ENCODE measurements around the gene IL15RA.
A peak's percentile ranks its signal among the peaks of the same experiment; 100 is the strongest.
"Not testable (repeated sequence)": the region's sequence is repeated elsewhere in the genome, so short reads cannot be mapped to it uniquely, and the experiment has no call there.

The IL15RA gene

DNA sequence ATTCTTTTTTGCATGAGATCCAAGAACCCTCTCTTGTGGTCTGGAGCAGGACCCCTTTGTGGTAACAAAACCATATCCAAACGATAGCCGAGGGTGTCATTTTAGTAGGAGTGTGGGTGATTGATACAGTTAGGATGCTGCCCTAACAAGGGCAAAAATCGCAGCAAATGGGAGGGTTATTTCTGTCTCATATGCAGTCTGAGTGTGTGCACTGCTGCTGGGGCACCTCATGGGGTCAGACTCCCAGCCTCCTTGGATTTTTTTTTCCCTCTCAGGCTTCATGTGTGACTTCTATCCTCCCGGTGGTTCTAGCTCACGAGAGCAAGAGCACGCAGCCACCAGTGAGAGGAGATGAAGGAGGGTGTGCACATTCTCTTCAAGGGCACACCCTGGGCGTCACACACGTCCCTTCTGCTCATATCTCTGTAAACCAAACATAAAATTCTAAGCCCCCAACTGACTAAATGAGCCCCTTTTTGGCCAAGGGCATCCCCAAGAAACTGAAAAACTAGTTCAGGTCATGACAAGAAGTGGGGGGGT, 28.6 kb upstream of the IL15RA start:
- no peak for DNase-seq (ENCODE audit: low read depth)

DNA sequence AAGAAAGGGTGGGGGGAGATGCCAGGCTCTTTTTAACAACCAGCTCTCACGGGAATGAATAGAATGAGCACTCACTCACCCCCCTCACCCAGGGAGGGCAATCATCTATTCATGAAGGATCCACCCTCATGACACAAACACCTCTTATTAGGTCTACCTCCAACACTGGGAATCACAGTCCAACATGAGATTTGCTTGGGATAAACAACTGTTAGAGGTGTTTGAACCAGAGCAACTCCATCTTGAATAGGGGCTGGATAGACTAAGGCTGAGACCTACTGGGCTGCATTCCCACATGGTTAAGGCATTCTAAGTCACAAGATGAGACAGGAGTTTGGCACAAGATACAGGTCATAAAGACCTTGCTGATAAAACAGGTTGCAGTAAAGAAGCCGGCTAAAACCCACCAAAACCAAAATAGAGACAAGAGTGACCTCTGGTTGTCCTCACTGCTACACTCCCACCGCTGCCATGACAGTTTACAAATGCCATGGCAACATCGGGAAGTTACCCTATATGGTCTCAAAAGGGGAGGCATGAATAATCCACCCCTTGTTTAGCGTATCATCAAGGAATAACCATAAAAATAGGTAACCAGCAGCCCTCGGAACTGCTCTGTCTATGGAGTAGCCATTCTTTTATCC, 27.9 kb upstream of the IL15RA start:
- DNase-seq (ENCODE audit: low read depth): not testable (repeated sequence)

DNA sequence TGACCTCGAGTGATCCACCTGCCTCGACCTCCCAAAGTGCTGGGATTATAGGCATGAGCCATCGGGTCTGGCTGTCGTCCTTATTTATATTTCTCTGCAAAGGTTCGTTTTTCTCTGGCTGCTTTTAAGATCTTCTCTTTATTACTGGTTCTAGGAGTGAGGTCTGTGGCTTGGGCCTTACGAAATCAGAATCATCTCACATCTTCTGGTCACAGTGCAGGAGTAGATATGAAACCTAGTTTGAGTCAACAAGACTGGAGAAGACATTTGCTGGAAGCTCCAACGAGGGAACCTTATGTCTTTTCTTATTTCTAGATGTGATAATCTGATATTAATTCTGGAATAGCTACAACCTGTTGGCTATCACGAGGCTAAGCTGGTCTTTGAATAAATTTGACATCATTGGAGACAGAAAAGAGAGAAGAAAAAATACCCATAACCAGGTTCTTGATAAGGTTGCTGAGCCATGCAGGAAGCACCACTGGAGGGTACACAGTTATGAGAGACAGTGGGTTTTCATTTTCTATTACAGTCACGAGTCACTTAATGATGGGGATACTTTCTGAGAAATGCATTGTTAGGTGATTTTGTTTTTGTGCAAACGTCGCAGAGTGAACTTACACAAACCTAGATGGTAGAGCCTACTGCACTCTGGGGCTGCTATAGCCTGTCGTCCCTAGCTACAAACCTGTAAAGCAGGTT, 25.6 kb upstream of the IL15RA start:
- no peak for DNase-seq (ENCODE audit: low read depth)

DNA sequence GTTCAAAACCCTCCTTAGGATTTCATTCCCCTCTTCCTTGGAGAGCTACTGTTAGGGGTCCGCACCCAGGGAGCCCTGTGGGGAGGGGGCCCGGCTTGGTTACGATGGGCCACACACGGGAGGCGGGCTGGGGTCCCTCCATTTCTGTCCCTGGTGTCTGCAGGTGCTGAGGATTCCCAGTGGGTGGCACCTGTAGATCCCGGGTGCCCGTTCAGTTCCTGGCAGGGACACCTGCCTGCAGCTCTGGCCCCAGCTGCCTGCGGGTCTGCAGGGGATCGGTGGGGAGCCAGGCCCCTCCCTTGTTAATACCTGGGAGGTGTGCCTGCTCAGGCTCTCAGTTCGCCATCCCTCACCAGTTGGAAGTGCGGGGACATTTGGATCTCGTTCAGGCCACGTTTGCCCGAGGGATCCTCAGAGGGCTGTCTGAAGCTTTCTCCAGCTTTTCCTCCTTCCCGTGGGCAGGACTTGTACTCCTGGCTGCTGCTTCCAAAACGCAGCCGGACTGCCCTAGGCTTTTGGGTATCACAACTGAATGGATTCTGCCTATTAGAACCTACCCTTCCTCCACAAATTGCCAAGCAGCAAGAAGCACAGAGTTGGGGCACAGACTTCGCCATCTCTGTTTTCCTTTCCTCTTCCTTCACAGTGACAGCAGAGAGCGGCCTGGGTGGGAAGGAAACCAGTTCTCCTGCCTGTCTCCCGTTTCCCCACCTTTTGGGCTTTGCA, 22.3 kb upstream of the IL15RA start:
- DNase-seq (ENCODE audit: low read depth): no peak

DNA sequence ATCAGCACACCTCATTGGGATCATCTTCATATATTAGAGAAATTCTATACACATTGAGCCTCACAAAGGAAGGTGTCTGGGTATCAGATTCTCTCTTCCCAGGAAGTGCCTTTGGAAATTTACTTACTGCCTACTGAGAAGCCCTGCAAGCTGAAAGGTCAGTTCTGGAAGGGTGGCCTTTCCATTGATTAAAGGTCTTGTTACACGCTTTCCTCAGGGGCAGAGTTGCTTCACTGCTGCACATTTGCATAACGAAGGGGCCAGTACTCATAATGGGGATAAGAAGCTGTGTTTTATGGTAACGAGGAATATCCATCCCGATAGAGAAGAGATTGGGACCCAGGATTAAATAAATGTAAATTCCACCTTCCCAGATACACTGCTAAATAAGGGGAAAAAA, 19.4 kb upstream of the IL15RA start:
- DNase-seq (ENCODE audit: low read depth): no peak

DNA sequence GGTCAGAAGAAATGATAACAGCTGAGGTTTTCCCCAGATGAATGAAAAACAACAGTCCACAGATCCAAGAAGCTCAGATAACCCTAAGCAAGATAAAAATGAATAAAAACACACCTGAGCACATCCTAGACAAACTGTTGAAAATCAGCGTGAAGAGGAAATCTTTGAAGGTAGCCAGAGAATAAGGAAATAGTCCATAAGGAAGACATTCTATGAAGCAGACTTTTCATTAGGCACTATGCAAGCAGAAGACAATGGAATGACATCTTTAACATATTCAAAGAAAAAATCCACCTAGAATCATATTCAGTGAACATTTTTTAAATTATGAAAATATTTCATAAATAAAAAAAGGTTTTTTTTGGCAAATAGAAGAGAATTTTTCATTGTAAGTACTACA, 15.1 kb upstream of the IL15RA start:
- DNase-seq (ENCODE audit: low read depth): no peak

DNA sequence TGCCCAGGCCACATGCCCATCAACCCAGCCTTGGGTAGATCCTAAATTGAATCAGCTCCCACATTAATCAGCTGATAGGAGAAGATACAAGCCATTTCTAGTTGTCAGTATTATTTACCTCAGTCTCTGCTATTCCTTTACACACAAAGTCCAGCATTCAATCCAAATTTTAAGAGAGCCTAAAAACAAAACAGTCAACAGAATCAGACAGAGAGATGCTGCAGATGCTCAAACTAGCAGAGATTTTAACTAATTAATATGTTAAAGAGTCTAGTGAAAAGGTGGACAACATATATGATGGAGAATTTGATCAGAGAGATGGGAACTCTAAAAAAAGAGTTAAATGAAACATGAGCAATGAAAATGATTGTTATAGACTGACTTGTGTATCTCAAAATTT, 14.4 kb upstream of the IL15RA start:
- no peak for DNase-seq (ENCODE audit: low read depth)

DNA sequence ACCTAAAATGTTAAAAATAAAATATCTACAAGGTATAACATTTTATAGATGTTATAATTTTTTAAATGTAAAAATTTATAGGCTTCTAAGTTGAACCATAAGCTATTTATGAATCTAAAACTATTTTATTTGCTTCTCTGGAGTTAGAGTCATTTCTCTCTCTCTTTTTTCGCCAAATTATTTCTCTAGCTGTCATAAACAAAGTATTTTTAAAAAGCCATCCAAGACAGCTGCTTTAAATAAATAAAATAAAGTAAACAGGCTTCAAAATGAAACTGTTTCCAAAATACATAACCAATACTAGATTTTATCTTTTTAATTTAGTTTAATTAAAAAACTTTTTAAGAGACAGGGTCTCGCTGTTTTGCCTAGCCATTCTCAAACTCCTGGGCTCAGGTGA, 12.4 kb upstream of the IL15RA start:
- DNase-seq (ENCODE audit: low read depth): no peak

DNA sequence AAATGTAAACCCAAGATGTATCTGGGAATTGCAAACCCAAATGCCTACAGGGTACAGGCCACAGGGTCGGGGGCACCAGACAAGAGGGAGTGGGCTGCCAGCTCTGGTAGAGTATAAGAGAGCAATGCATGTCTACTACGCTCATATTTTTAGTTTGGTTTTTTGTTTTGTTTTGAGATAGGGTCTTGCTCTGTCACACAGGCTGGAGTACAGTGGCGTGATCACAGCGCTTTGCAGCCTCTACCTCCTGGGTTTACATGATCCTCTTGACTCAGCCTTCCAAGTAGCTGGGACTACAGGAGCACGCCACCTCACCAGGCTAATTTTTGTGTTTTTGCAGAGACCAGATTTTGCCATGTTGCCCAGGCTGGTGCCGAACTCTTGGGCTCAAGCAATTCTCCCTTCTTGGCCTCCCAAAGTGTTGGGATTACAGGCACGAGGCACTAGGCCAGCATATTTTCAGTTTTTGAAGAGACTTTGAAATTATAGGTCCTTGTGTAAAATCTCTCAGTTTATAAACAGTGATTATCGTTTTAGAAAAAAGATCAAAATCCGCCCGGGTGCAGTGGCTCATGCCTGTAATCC, 11.1 kb upstream of the IL15RA start:
- DNase-seq (ENCODE audit: low read depth): no peak

DNA sequence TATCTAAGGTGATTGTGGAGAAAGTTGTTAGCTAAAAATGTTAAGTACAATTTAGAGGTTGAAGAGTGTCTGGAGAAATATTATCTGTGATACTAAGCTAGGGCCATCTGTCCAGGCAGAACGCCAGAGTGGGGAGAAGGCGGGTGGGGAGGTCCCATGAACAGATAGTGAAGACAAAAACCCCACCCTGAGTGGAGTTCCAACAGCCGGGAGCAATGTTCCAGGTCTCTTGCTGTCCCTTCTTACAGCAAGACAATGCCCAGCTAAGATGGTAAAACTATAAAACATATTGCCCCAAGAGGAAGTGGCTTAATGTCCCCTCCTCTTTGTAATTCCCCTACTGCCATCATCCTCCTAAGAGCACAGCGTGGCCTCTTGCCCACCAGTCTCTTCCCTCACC, 10.4 kb upstream of the IL15RA start:
- DNase-seq (ENCODE audit: low read depth): no peak

DNA sequence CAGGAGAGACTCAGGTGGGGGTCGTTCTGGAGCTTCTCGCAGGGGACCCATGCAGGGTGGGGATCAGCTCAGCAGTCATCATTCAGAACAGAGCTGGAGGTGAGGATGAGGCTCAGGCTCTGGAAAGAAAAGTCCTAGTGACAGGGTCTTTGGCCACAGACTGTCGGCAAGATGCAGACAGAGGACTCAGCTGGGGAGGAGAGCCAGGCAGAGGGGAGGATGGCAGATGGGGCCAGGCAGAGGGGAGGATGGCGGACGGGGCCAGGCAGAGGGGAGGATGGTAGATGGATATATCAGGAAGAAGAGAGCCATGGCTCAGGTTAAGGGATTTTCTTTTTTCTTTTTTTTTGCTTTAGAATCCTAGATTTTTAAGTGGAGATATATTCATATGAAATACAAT, 7.7 kb upstream of the IL15RA start:
- no peak for DNase-seq (ENCODE audit: low read depth)

DNA sequence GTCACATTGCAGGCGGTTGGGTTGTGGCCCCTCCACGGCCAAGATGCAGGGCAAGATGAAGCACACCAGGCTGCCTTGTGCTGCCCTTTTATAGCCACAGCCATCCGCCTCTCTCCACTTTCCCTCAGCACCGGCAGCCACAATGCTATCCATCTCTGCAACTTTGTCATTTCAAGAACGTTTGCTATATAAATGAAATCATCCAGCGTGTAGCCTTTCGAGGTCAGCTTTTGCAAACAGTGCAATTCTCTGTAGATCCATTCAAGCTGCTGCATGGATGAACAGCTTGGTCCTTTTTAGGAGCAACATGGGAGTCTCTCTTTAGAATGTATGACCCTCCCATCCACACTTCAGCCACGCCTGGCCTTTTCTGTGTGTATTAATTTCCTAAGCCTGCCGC, 6.4 kb upstream of the IL15RA start:
- no peak for DNase-seq (ENCODE audit: low read depth)

DNA sequence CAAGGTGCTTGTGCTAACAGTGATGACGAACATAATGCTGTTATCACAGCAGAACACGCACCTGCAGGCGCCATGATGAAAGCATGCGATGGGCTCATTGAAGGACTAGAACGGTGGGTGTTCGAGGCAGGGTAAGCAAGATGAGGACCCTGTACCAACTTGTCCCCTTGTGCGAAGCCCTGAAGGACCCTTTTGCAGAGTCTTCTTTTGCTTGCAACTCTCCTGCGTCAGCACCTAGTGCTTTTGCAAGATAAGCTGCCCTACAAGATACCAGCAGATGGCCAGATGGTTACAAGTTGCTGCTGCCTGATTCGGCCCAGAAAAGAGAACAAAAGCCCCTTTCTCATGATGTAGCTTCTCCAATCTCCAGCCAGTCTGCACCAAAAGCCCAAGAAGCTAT, 4.2 kb upstream of the IL15RA start:
- no peak for DNase-seq (ENCODE audit: low read depth)

DNA sequence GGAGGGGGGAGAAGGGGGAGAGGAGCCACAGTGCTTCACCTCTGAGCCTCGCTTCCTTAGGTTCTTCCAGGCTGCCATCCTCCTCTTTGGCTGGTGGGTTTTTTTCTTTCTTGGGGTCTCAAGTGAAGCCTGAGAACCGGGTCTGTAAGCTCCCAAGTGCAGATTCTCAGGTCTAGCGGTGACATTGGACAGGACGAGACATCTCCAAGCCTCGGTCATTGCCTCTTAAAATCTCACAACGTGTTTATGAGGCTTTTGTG, 817 bp upstream of the IL15RA start:
- no peak for DNase-seq (ENCODE audit: low read depth)

DNA sequence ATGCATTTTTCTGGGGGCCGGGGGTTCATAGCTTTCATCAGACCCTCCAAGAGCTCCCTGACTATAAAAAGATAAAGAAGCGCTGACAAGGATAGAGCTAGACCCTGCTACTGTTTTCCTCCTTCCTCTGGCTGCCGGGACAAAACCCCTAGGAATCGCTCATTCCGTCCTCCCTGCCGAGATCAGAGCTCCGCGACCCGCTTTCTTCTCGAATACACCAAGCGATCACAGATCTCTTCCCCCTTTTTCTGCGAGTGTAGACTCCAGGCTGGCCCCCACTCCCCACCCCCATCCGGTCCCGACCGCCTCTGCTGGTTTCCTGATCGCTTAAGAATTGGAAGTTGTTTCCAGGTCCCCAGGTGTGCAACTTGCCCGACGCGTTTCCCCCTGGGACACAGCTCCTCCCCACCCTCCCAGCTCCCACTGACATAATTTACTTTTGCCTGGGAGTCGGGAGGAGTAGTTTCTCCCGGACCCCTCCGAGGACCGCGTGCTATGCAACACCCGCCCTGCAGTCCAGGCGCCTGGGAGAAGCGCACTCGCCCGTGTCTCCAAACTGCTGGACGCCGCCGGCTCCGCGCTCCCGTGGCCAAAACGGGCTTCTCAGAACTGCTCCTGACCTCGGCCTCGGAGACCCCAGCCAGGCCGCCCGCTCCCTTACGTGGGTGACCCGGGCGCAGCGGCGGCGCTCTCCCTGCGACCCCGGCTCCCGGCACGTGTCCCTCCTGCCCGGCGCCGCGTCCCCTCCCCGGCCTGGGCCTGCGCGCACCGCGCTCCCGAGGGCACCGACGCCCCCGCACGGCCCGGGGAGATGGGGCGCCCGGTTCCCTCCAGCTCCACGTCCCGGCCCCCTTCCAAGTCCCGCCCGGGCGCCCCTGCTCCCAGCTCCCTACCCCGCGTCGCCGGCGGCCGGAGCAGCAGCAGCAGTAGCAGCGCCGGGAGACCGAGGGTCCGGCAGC, 552 bp downstream of the IL15RA start:
- peak; percentile 45 for DNase-seq (ENCODE audit: low read depth)

DNA sequence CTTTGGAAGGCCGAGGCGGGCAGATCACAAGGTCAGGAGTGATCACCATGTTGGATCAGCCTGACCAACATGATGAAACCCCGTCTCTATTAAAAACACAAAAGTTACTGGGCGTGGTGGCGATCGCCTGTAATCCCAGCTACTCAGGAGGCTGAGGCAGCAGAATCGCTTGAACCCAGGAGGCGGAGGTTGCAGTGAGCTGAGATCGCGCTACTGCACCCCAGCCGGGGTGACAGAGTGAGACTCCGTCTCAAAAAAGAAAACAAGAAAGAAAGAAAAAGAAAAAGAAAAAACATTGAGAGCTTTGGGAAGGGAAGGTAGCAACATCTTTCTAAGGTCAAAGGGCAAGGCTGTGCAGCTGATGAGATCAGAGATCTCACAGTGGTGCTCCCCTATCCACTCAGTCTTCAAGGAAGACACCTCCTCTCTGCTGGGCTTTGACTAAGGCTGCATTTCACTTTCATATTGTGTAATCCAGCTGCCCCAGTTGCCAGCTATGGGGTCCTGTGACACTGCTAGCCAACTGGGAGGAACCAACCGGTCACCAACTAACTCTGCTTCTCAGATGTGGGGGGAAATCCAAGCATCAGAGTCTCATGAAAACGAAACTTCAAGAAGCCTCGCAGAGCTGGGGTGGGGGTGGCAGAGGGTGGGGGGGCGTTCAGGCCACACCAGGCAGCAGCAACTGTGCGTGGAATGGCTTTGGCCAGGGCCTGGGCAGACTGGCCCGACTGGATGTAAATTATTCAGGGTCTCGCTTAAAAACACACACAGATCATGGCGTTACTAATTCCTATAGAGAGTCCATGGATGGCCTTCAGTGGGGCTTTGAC, 1.5 kb downstream of the IL15RA start:
- DNase-seq (ENCODE audit: low read depth): peak; percentile 48

DNA sequence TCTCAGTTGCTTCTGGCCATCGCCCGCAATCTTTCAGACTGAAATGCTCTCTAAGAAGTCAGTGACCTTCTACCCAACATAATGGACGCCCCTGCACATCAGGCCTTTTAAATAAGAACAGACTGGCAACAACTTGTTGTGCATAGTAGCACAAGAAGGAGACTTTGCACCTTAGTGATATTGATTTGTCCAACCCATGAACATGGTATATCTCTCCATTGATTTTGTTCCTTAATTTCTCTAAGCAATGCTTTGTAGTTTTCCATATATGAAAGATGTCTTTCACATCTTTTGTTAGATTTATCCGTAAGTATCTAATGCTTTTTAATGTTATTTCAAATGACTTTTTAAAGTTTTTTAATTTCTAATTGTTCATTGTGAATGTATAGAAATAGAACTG, 4.3 kb downstream of the IL15RA start:
- no peak for DNase-seq (ENCODE audit: low read depth)

DNA sequence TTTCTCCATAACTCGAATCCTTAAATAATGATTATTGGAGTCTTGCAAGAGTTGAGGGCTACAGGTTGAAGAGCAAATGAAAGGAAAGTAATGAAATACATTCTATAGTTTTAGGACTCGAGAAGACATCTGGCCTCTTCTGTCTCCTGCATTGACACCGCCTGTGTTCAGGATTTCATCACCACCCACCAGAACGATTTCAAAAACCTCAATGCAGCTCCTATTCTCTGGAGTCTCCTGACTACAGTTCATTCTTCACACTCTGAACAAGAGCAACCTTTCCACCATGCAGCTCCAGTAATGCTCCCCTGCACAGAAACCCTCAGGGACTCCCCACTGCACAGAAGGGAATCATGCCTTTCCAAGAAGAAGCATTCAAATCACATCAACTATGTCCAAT, 5.5 kb downstream of the IL15RA start:
- no peak for DNase-seq (ENCODE audit: low read depth)

DNA sequence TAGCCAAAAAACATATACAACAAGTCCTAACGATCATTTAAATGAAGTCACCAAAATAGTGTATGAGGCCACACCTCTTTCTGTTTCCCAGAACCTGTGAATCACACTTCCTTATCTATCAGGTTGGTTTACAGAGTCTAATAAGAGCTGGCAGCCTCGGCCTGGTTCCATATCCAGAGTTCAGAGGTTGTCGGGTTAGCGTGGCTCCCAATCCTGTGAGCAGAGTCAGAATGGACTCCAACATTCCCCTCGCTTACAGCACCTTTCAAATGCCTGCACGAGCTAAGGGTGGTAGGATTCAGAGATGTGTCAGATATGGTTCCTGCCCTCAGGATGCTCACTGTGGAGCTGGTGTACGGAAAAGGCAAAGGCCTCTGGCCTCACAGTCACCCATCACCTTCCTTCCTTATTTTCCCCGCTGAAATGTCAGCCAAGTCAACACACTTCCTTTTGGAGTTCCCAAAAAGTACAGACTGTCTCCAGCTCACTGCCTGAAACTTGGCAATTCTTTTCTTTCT, 6.0 kb downstream of the IL15RA start:
- DNase-seq (ENCODE audit: low read depth): no peak

DNA sequence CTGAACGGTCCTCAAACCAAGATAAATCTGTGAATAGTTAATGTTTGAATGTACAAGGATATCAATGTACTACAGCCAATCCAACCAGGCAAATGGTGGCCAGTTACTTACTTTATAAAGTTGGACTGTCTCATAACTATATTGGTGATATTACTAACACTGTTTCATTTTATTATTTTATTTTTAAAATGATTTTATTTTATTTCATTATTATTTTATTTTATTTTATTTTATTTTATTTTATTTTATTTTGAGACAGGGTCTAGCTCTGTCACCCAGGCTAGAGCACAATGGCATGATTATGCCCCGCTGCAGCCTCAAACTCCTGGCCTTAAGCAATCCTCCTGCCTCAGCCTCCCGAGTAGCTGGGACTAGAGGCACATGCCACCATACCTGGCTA, 6.8 kb downstream of the IL15RA start:
- DNase-seq (ENCODE audit: low read depth): no peak

DNA sequence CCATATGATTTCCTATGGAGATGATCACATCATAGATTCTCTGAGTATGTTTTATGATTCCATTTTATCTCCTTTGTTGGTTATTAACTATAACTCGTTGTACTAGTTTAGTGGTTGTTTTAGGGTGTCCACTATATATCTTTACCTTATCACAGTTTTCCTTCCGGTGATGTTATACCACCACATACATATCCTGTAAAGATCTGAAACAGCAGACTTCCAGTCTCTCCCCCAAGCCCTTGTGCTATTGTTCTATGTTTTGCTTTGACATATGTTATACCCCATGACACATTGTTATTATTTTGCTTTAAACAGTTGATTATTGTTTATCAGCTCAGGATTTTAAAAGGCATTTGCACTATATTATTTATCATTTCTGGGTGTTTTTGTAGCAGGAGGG, 7.3 kb downstream of the IL15RA start:
- no peak for DNase-seq (ENCODE audit: low read depth)
